Sciatic nerve (tissue), 2 donors: ENCODE results near the gene NUP62. TPM values are rescaled to one million over a fixed set of nuclear protein-coding genes. Genes with fewer than 3 reads are reported as not detected.

Experiments
- ATAC-seq: fragments of 200-7000 bp; cut with Tn5 transposase; one replicate; pipeline ENCODE4 v1.9.1; 2020; ENCODE audit warnings: mild to moderate bottlenecking, moderate library complexity
- DNase-seq: peaks from one replicate; pipeline ENCODE4 v3.0.0-alpha.2; 2020; ENCODE audit warnings: low spot score
- intact Hi-C: fragments of 100-400 bp; cut with DNase I; formaldehyde crosslinking; loops from one replicate; pipeline ENCODE4 v1.14.2; 2022
- total RNA-seq: library from RNA; stranded (reverse); fragmentation: NEBNext Ultra II Directional; extraction: Animal tissue kit (Norgen Biotek cat#: 25700); gene quantifications from one replicate; pipeline ENCODE4 v1.2.1, GENCODE V29; 2021
- donor health status: DM: no; HTN: no; CAD: no.
- donor health status: DM: no; HTN: no; CAD: no.

The NUP62 gene
- total RNA-seq, 1 donor from 2014 or later, result 37.4 TPM

DNA sequence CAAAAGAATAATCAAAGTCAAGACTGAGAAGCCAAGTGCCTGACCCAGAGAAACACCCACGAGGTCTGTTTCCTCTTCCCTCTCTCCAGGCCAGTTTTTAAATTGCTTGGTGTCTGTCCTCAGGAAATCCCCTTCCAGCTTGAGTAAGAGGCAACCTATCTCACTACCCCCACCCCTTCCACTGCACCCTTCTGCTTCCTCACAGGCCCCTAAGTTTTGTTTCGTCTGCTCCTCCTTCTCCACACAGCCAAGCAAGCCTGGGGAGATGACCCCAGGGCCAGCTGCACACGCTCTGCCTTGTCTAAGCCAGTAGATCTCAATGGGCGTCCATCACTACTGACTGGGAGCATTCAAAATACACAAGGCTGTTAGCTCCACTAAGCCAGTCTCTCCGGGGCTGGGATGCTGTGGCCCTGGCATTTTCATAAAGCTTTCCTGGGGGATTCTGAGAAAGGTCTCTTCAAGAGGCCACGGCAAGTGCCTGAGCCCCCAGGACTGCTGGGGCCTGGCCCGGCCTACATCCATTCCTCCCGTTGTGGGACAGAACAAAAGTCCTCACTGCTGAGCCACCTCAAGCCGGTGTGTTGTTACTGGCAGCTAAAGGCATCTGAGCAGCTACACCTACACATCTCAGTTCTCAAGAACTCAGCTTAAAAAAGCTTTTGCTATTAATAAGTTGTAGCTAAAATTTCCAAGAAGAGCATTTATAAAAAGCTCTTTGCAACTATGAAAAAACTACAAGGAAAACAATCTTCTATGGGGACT is 17.7 kb downstream of the NUP62 start:
- DNase-seq (no peak), ATAC-seq (peak; percentile 68)
- intact Hi-C loops, result no loop called here

GRCh38 chr19:49910179-49910578 is 19.1 kb downstream of the NUP62 start:
- no peak for ATAC-seq

DNA sequence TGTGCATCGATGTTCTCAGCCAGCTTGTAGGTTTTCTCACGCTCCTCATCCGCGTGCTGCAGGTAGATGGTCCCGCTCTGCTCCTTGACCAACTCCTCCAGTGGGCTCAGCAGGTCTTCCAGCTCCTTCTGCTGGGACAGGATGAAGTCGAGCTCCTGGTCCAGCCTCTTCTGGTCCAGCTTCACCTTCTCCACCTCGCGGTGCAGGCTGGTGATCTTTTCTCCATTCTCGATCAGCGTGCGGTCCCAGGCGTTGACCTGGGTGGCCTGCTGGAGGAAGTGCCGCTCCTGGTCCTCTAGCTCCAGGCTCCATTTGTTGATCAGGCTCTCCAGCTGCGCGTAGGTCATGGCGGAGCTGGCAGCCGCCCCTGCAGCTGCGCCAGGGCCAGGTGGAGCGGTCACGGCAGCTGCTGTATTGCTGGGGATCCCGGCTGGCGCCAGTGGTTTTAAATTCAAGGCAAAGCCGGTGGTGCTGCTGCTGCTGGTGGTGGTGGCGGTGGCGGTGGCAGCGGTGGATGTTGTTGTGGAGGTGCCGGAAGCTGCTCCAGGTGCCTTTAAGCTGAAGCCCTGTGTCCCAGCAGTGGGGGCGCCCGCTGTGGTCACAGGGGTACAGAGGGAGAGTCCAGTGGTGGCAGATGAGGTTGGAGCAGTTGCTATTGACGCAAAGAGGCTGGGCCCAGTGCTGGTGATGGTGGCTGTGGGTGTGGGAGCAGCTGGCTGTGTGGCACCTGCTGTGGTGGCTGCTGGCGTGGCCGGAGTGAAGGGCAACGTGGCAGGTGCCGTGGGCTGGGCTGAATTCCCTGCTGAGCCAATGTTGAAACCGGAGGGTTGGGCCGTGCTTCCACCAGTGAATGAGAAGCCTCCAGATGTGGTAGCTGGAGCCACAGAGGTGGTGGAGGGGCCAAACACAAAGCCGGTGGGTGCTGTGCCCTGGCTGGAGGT is 20.6 kb downstream of the NUP62 start:
- DNase-seq, result no peak
- intact Hi-C loops, result no loop called here
- ATAC-seq, result no peak

More at GRCh38 chr19:49910179-49910578, 19.1 kb downstream of the NUP62 start:
- intact Hi-C loops, result no loop called here
- DNase-seq, result no peak

DNA sequence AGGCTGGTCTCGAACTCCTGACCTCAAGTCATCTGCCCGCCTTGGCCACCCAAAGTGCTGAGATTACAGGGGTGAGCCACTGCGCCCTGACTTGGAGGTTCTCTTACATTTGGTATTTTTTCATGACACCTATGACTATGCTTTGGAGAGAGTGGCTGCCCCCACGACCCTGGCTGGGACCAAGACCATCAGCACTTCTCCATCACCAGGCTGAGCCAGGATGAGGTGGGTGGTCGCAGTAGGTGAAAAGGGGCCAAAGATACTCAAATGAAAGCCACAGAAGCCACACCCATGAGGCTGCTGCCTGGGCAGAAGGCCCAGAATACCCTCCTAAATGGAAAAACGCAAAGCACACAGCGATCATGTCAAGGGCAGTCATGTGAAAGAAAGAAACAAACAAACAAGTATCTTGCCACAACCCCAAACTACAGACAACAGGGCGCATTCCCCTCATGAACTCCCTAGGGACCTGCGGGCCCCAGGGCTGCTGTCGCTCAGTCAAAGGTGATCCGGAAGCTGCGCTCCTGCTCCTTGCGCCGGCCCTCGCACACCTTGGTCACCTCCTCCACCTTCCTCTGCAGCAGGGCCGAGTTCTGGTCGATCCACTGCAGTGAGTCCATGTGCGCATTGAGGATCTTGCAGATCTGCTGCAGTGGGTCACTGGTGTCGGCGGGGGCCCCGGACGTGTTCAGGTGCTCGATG is 21.4 kb downstream of the NUP62 start:
- no peak for ATAC-seq
- DNase-seq, result no peak
- intact Hi-C loops, result no loop called here

GRCh38 chr19:49906879-49907564 is 22.3 kb downstream of the NUP62 start:
- intact Hi-C loops, result no loop called here
- DNase-seq (no peak), ATAC-seq (no peak)

GRCh38 chr19:49904136-49904535 is 25.2 kb downstream of the NUP62 start:
- ATAC-seq (no peak), DNase-seq (no peak)
- intact Hi-C loops, result no loop called here

DNA sequence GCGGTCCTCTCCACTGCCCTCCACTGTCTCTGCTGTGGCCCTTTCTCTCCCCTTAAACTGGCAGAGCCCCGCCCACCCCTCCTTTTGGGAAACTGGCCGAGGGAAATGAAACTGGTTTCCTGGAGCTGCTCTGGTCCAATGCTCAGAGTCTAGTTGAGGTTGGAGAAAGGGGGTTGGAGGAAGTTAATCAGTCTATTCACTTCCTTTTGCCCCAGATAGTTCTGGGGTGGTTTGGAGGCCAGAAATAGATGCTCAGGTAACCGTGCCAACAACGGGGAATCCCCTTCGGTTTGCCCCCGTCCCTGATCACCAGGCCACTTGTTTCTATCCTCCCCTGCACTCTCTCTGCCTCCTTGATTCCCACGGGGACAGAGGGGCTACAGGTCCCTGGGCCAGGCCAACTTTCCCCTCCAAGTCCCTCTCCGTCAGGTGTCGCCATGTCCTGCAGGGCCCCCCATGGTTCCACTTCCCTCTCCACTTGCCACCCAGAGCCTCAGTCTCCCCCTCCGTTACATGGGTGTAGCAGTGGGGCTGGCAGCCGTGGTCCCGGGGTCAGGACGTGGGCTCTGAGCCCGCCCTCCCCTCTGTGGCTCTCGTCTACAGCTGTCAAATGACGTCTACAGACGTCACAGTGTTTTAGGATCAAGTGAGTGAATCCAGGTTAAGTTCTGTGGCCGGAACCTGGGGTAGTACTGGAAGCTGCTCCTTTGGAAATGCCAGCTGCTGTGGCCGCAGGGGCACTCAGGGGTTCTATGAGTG is 32.3 kb downstream of the NUP62 start, which contains the start of gene IL4I1:
Gene IL4I1 (minus strand): TSS at position 25 of the 759 bp plus-strand sequence. CDS start 727 bp downstream, outside the sequence.
- peak; percentile 54 for ATAC-seq
- DNase-seq, result peak; percentile 75
- intact Hi-C loops, result no loop called here

- intact Hi-C loops, result no loop called here
- ATAC-seq (no peak), DNase-seq (no peak)
Measured at GRCh38 chr19:49895566-49896297, 33.6 kb downstream of the NUP62 start.

GRCh38 chr19:49894879-49895565 is 34.3 kb downstream of the NUP62 start:
- intact Hi-C loops, result no loop called here

GRCh38 chr19:49894011-49894664 is 35.2 kb downstream of the NUP62 start:
- no peak for ATAC-seq
- intact Hi-C loops, result no loop called here
- DNase-seq, result peak; percentile 57

More at GRCh38 chr19:49894879-49895565, 34.3 kb downstream of the NUP62 start:
- DNase-seq (peak; percentile 58), ATAC-seq (no peak)

GRCh38 chr19:49892716-49893115 is 36.6 kb downstream of the NUP62 start:
- intact Hi-C loops, result no loop called here
- ATAC-seq (no peak), DNase-seq (no peak)

DNA sequence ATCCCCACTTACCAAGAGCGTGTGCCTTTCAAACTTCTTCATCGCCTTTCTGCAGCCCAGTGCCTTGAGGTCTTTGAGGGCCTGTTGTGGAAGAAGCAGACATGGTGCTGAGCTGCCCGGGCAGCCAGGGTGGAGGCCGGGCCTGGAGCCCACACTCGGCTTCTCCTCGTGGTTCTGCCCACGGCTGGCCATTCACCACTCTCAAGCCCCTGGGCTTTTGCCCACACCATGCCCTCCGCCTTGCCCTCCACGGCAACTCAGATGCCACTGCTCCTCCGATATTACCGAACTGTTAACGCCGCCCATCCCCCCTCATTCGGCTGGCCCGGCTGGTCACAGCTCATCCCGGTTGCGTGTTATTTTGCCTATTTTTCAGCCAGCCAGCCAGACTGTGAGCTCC is 37.9 kb downstream of the NUP62 start:
- no peak for ATAC-seq
- intact Hi-C loops, result no loop called here
- peak; percentile 59 for DNase-seq

DNA sequence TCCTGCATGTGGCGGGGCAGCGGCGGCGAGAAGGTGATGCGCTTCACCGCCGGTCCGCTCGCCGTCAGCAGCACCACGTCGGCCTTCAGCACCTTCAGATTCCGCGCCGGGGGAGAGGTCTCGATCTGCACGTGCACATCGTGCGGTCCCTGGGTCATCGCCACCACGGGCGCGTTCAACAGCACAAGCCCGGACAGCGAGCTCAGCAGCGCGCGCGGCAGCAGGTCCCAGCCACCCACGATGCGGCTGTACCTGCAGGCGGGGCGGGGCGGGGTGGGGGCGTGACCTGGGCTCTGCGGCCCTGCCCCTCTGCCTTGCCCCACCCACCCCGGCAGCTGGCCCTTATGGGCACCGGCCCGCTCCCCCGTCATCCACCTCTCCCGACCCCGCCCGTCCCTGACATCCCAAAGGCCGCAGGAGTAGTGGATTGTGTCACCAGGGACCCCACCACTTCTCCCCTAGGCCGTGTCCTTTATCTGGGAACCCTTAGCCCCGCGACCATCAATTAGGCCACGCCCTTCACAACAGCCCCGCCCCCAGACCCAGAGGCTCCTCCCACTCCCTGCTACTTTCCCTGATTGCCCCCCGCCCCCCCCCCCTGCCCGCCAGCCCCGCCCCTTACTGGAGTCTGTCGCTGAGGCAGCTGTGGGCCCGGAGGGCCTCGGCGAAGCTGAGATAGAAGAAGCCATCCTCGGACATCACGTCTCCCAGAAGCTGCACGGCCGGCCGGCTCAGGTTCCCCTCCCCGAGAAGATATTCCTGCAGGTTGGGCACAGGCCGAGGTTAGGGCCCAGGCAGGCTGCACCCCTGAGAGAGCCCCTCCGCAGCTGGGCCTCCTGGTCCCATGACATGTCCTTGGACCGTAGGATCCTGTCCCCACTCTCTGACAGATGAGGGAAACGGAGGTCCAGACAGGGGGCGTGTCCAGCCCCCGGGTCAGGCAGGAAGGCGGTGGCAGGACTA is 38.7 kb downstream of the NUP62 start:
- peak; percentile 71 for DNase-seq
- intact Hi-C loops, result no loop called here

GRCh38 chr19:49889687-49890348 is 39.5 kb downstream of the NUP62 start:
- DNase-seq (peak; percentile 85), ATAC-seq (peak; percentile 57)
- intact Hi-C loops, result no loop called here

More for the DNA sequence above, 38.7 kb downstream of the NUP62 start:
- no peak for ATAC-seq
